KMS-11 (cell line): ENCODE results near the gene CRIP1.

Experiments used
- H2AFZ ChIP-seq: fragments of 200-600 bp; sonication (generic); 2 replicates; pipeline ENCODE4 v1.6.1; 2016; ENCODE audit warnings: antibody characterized with exemption, mixed run types, low read depth
- H3K27ac ChIP-seq: fragments of 200-600 bp; sonication (generic); 2 replicates; pipeline ENCODE4 v1.6.1; 2016; ENCODE audit warnings: mild to moderate bottlenecking, mixed run types
- H3K27me3 ChIP-seq: fragments of 200-600 bp; sonication (generic); 2 replicates; pipeline ENCODE4 v1.6.1; 2017; ENCODE audit warnings: mild to moderate bottlenecking, low read depth, mixed run types, moderate library complexity; ENCODE audit not compliant: insufficient read depth
- H3K36me3 ChIP-seq: fragments of 200-600 bp; sonication (generic); 2 replicates; pipeline ENCODE4 v1.6.1; 2017; ENCODE audit warnings: mild to moderate bottlenecking, mixed run types; ENCODE audit not compliant: insufficient read depth
- H3K4me1 ChIP-seq: fragments of 200-600 bp; sonication (generic); 2 replicates; pipeline ENCODE4 v1.6.1; 2016; ENCODE audit warnings: mild to moderate bottlenecking, low read depth, mixed run types; ENCODE audit not compliant: poor library complexity, severe bottlenecking
- H3K4me2 ChIP-seq: fragments of 200-600 bp; sonication (generic); 2 replicates; pipeline ENCODE4 v1.7.0; 2016; ENCODE audit warnings: mild to moderate bottlenecking, mixed run types
- H3K4me3 ChIP-seq: fragments of 200-600 bp; sonication (generic); IDR thresholded peaks from 2 replicates; pipeline ENCODE4 v1.6.1; 2017; ENCODE audit warnings: low read depth, low read length, mixed read lengths; ENCODE audit not compliant: insufficient read depth
- H3K79me2 ChIP-seq: fragments of 200-600 bp; sonication (generic); 2 replicates; pipeline ENCODE4 v1.6.1; 2016; ENCODE audit warnings: low read depth, mixed run types; ENCODE audit not compliant: insufficient read depth
- H3K9ac ChIP-seq: fragments of 200-600 bp; sonication (generic); 2 replicates; pipeline ENCODE4 v1.6.1; 2016; ENCODE audit warnings: mild to moderate bottlenecking, mixed run types
- H4K20me1 ChIP-seq: fragments of 200-600 bp; sonication (generic); 2 replicates; pipeline ENCODE4 v1.6.1; 2016; ENCODE audit warnings: mild to moderate bottlenecking, mixed run types; ENCODE audit not compliant: insufficient read depth
- TF ChIP-seq, protein P1 (sequence below): fragments of 200-600 bp; sonication (generic); conservative IDR thresholded peaks from 2 replicates; pipeline ENCODE4 v1.6.1; 2017; ENCODE audit warnings: low read depth, mild to moderate bottlenecking, antibody characterized with exemption, low read length, moderate library complexity, mixed read lengths

CRIP1 gene

DNA sequence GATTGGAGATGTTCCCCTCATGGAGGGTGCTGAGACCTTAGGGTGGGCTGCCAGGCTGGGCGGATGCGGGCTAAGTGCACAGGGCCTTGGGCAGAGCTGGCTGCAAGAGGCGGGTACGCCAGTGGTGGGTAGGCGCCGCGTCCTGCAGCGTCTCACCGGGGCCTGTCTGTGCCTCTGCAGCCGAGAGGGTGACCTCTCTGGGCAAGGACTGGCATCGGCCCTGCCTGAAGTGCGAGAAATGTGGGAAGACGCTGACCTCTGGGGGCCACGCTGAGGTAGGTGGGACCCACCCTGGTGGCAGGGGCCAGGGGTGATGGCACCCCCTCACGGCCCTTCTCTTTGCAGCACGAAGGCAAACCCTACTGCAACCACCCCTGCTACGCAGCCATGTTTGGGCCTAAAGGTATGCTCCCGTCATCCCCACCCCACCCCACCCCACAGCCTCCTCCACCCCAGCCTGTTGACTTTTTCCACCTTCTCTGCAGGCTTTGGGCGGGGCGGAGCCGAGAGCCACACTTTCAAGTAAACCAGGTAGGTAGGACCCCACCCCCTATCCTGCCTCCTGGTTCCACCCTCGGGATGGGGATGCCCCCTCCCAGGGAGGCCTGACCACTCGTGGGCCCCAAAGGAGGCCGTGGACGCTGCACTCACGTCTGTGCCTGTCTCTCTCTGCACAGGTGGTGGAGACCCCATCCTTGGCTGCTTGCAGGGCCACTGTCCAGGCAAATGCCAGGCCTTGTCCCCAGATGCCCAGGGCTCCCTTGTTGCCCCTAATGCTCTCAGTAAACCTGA, 1.5 kb downstream of the CRIP1 start:
- no peak overlapping the region for H3K4me3 ChIP-seq
- no peaks in the 10 kb centered on the region; the same call in 1 of the 2 replicates for H4K20me1 ChIP-seq
- no peaks in the 10 kb centered on the region for H3K27me3 ChIP-seq
- peak overlapping the region; percentile 96 for H3K9ac ChIP-seq
- H2AFZ ChIP-seq: peak overlapping the region; percentile 59; the same call in 1 of the 2 replicates
- H3K27ac ChIP-seq: peak overlapping the region; percentile 98
- H3K4me1 ChIP-seq: peaks cover 7% of the 10 kb centered on the region
- H3K36me3 ChIP-seq: no peaks in the 10 kb centered on the region
- H3K79me2 ChIP-seq: peaks cover 25% of the 10 kb centered on the region
- TF ChIP-seq, protein P1, sequence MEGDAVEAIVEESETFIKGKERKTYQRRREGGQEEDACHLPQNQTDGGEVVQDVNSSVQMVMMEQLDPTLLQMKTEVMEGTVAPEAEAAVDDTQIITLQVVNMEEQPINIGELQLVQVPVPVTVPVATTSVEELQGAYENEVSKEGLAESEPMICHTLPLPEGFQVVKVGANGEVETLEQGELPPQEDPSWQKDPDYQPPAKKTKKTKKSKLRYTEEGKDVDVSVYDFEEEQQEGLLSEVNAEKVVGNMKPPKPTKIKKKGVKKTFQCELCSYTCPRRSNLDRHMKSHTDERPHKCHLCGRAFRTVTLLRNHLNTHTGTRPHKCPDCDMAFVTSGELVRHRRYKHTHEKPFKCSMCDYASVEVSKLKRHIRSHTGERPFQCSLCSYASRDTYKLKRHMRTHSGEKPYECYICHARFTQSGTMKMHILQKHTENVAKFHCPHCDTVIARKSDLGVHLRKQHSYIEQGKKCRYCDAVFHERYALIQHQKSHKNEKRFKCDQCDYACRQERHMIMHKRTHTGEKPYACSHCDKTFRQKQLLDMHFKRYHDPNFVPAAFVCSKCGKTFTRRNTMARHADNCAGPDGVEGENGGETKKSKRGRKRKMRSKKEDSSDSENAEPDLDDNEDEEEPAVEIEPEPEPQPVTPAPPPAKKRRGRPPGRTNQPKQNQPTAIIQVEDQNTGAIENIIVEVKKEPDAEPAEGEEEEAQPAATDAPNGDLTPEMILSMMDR: no peak
- H3K4me2 ChIP-seq: peak overlapping the region; percentile 98

DNA sequence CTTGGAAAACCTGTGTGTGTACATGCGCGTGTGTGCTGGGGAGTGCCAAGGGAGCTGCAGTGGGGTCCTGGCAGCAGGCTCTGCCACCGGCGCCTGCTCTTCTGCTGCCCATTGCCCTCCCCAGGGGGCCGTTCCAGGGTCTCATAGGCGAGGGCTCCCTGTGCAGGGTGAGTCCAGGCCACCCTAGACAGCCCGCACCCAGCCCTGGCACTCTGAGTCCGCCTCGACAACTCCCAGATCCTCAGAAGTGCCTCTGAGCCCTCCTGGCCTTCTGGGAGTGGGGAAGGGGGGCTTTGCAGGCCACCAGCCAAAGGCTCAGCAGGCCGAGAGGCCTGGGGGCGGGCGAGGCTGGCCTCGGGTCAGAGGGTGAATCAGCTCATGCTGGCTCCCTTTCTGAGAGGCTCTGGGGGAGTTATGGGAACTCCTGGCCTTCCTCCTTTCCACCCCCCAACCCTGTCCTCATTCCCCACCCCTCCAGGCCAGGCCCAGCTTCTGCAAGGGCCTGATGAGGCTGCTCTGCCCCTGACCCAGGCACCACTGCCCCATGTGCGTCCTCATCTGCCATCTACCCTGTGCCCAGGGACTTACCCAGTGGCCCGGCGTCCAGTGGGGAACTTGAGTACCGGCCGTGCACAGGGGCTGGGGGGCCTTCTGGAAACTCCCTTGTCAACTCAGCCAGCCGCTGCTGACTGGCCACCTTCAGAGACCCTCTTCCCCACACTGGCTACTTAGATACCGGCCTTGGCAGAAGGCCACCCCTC, 2.3 kb downstream of the CRIP1 start:
- Histone ChIP-seq H3K36me3 (no peaks in the 10 kb centered on the region), H3K4me2 (peak overlapping the region; percentile 98), H2AFZ (no peak overlapping the region), H4K20me1 (no peaks in the 10 kb centered on the region; the same call in 1 of the 2 replicates), H3K27ac (peak overlapping the region; percentile 98), H3K4me1 (peaks cover 7% of the 10 kb centered on the region), H3K79me2 (peaks cover 25% of the 10 kb centered on the region), H3K27me3 (no peaks in the 10 kb centered on the region), H3K9ac (peak overlapping the region; percentile 96), H3K4me3 (no peak overlapping the region)
- TF ChIP-seq, protein P1: no peak

DNA sequence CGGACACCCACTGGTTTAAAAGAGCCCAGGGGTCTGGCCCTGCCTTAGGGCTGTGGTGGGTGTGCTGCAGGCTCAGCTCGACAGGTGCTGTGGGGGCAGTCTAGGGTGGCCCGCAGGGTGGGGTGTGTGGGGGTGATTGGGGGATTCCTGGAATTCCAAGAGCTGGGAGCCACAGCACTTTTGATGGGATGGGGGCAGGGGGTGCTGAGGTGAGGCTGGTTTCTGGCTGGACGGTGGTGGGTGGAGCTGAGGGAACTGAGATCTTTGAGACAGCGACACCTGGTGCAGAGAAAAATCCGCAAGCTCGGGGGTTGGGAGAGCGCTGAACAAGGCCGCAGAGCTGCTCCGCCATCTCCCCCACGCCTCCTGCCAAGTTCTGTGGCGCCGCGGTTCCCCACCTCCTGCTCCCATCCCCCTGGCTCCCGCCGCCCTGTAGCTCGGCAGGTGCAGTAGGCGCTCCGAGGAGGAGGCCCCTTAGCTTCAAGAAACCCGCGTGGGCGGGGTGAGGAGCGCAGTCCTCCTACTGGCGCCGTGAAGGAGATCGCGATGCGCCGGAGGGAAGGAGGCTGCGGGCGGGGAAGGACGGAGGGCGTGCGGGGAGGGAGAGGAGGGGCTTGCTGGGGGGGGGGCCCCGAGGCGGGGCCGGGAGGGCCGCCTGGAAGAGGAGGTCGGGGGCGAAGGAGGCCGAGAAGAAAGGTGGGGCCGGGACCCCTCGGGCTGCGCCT, 3.0 kb downstream of the CRIP1 start:
- Histone ChIP-seq H4K20me1 (no peaks in the 10 kb centered on the region; the same call in 1 of the 2 replicates), H2AFZ (peak overlapping the region; percentile 28; the same call in 1 of the 2 replicates), H3K4me2 (peak overlapping the region; percentile 98), H3K4me1 (peaks cover 7% of the 10 kb centered on the region), H3K27me3 (no peaks in the 10 kb centered on the region), H3K79me2 (peaks cover 25% of the 10 kb centered on the region), H3K27ac (peak overlapping the region; percentile 98), H3K36me3 (no peaks in the 10 kb centered on the region), H3K4me3 (no peak overlapping the region), H3K9ac (peak overlapping the region; percentile 96)
- TF ChIP-seq, protein P1: peak; percentile 74

DNA sequence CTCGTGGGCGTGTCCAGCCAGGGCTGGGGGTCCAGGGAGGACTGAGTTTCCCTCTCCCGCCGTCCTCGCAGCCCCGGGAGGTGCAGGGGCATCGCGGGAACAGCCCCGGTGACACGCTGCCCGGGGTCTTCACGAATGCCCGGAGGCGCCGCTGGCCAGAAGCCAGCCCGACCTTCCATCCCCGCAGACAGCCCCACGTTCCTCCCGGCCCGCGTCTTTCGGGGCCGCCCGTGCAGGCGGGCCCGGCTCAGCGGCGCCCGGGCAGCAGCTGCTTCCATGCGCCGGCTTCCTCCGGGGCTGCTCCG, 3.5 kb downstream of the CRIP1 start:
- H3K27me3 ChIP-seq: no peaks in the 10 kb centered on the region
- TF ChIP-seq, protein P1: no peak
- peaks cover 25% of the 10 kb centered on the region for H3K79me2 ChIP-seq
- no peaks in the 10 kb centered on the region; the same call in 1 of the 2 replicates for H4K20me1 ChIP-seq
- H3K36me3 ChIP-seq: no peaks in the 10 kb centered on the region
- H3K4me2 ChIP-seq: peak overlapping the region; percentile 98
- peaks cover 7% of the 10 kb centered on the region for H3K4me1 ChIP-seq
- peak overlapping the region; percentile 96 for H3K9ac ChIP-seq
- peak overlapping the region; percentile 98 for H3K27ac ChIP-seq
- H2AFZ ChIP-seq: peak overlapping the region; percentile 28; the same call in 1 of the 2 replicates
- H3K4me3 ChIP-seq: no peak overlapping the region
